Measurements from ENCODE around the gene STX8. TPM values are rescaled to one million over a fixed set of nuclear protein-coding genes. Genes with fewer than 3 reads are reported as not detected.

The STX8 gene
- total and polyA plus RNA-seq, 8 donors, result 21.6 to 559 (median 75.0) TPM

- intact Hi-C loops (cut with DNase I; ENCODE audit: low total_unique reads), result no loop called here
- Histone ChIP-seq H3K27me3 (no peaks in the 10 kb centered on the region), H3K4me1 (no peaks in the 10 kb centered on the region), H3K4me3 (no peak overlapping the region), H3K27ac (no peak overlapping the region), H3K36me3 (no peaks in the 10 kb centered on the region), H3K9me3 (peaks cover 6 to 16% (median 11%) of the 10 kb centered on the region in 4 donors)
- 87 to 100% (median 93%) methylated on average over 2 of the region's 2 CpGs for WGBS, 5 donors
- no peak for TF ChIP-seq POLR2A (IDR thresholded peaks at IDR 0.05)
- no peak for TF ChIP-seq EP300 (IDR thresholded peaks at IDR 0.05)
- TF ChIP-seq CTCF (IDR thresholded peaks at IDR 0.05), result no peak
- DNase-seq, result no peak
Measured at GRCh38 chr17:9513266-9513665, 62.4 kb downstream of the STX8 start.

DNA sequence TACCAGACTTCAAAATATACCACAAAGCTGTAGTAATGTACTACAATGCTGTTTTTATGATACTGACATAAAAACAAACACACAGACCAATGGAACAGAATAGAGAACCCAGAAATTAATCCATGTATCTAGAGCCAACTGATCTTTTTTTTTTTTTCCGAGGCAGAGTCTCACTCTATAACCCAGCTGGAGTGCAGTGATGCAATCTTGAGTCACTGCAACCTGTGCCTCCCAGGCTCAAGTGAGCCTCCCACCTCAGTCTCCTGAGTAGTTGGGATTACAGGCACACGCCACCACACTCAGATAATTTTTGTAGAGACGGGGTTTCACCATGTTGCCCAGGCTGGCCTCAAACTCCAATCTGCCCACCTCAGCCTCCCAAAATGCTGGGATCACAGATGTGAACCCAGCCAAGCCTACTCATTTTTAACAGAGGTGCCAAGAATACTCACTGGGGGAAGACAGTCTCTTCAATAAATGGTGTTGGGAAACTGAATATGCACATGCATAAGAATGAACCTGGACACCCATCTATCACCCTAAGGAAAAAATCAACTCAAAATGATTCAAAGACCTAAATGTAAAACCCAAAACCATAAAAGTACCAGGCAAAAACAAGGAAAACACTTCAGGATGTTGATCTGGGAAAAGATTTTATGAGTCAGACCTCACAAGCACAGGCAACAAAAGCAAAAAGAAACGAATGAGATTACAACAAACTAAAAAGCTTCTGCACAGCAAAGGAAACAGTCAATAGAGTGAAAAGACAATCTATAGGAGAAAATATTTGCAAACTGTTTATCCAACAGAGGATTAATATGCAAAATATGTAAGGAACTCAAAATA, 63.1 kb downstream of the STX8 start:
- no peak for DNase-seq
- Histone ChIP-seq H3K27me3 (no peaks in the 10 kb centered on the region), H3K4me1 (no peaks in the 10 kb centered on the region), H3K9me3 (peaks cover 6 to 22% (median 15%) of the 10 kb centered on the region in 4 donors), H3K4me3 (no peak overlapping the region), H3K36me3 (no peaks in the 10 kb centered on the region), H3K27ac (no peak overlapping the region)
- no peak for TF ChIP-seq POLR2A (IDR thresholded peaks at IDR 0.05)
- no peak for TF ChIP-seq EP300 (IDR thresholded peaks at IDR 0.05)
- TF ChIP-seq CTCF (IDR thresholded peaks at IDR 0.05), result no peak
- TF ChIP-seq POLR2AphosphoS5 (IDR thresholded peaks at IDR 0.05), result no peak
- intact Hi-C loops (cut with DNase I; ENCODE audit: low total_unique reads), result no loop called here
- 64 to 80% (median 73%) methylated on average over 4 of the region's 4 CpGs for WGBS, 5 donors

- no peaks in the 10 kb centered on the region for H3K4me1 ChIP-seq
- H3K27ac ChIP-seq, result no peak overlapping the region
- no peak for DNase-seq
- 67 to 84% (median 77%) methylated on average over 1 of the region's 1 CpG for WGBS, 5 donors
- H3K36me3 ChIP-seq, result peaks cover 0 to 12% (median 4%) of the 10 kb centered on the region in 4 donors
- intact Hi-C loops (cut with DNase I; ENCODE audit: low total_unique reads), result no loop called here
- TF ChIP-seq POLR2A (IDR thresholded peaks at IDR 0.05) (no peak), EP300 (IDR thresholded peaks at IDR 0.05) (no peak), POLR2AphosphoS5 (IDR thresholded peaks at IDR 0.05) (no peak)
- H3K4me3 ChIP-seq, result no peak overlapping the region
- H3K9me3 ChIP-seq, result peaks cover 6 to 22% (median 15%) of the 10 kb centered on the region in 4 donors
- H3K27me3 ChIP-seq, result no peaks in the 10 kb centered on the region
Measured at GRCh38 chr17:9509236-9509816, 66.3 kb downstream of the STX8 start.

DNA sequence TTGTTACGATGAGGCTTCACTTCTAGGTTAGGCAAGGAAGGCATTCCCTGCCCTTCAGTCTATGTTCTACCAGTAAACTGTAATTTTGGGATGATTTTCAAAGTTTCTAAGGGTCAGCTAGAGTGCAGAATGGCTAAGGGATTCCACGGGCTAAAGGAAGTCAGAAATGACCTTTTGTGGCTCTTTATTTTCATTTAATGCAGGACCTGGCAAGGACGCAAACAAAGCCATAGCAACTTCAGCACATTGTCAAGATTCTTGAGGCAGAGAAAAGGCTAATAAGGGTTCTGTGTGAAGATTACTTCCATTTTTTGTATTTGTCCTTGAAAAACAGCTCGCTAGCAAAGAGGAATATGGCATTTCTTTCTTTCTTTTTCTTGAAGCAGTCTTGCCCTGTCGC, 76.6 kb downstream of the STX8 start:
- H3K4me3 ChIP-seq, result no peak overlapping the region
- WGBS, 5 donors, result 89 to 92% (median 91%) methylated on average over 5 of the region's 5 CpGs
- DNase-seq, result peak in 1 of 2 donors; percentile 15
- no peaks in the 10 kb centered on the region for H3K9me3 ChIP-seq
- no peaks in the 10 kb centered on the region for H3K27me3 ChIP-seq
- no peak overlapping the region for H3K27ac ChIP-seq
- peaks cover 6 to 22% (median 20%) of the 10 kb centered on the region in 4 donors for H3K36me3 ChIP-seq
- no peaks in the 10 kb centered on the region for H3K4me1 ChIP-seq
- intact Hi-C loops (cut with DNase I; ENCODE audit: low total_unique reads), result no loop called here
- TF ChIP-seq POLR2A (IDR thresholded peaks at IDR 0.05) (no peak), POLR2AphosphoS5 (IDR thresholded peaks at IDR 0.05) (no peak), CTCF (IDR thresholded peaks at IDR 0.05) (no peak), EP300 (IDR thresholded peaks at IDR 0.05) (no peak)

Measured in stomach (tissue), 9 donors.